Lower leg skin (tissue), 3 donors: Measurements from ENCODE around the gene LSM14B.

Source experiments
- CTCF ChIP-seq, 3 donors: fragments of 450-650 bp; IDR thresholded peaks; one replicate each; pipeline ENCODE4 v1.5.1; 2016; ENCODE audit warnings: antibody characterized with exemption in 3 of 3, mild to moderate bottlenecking in 3 of 3, moderate library complexity in 2 of 3
- POLR2A ChIP-seq, 2 donors: fragments of 450-650 bp; IDR thresholded peaks; one replicate each; pipeline ENCODE4 v1.6.1; 2016 to 2017; ENCODE audit warnings: antibody characterized with exemption in 2 of 2, mild to moderate bottlenecking in 1 of 2, moderate library complexity in 1 of 2

DNA sequence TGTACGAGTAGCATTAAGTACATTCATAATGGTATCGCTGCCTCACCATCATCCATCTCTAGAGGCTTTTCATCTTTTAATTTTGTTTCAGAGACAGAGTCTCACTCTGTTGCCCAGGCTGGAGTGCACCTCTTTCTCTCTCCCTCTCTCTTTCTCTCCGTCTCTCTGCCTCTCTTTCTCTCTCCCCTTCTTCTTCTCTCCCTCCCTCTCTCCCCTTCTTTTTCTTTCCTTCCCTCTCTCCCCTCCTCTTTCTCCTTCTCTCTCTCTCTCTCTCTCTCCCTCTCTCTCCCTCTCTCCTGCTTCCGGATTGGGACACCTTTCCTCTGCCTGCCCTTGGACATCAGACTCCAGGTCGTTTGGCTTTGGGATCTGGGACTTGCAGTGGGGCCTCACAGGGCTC is 39.0 kb upstream of the LSM14B start:
- TF ChIP-seq CTCF (IDR thresholded peaks at IDR 0.05), result no peak
- TF ChIP-seq POLR2A (IDR thresholded peaks at IDR 0.05), result no peak
